Hepatocyte (in vitro differentiated cells): ENCODE results near the gene C3orf70. TPM values are rescaled to one million over a fixed set of nuclear protein-coding genes. Genes with fewer than 3 reads are reported as not detected.

ENCODE experiments used
- DNase-seq: peaks from one replicate; pipeline ENCODE4 v3.0.0-alpha.2; 2016; ENCODE audit warnings: low spot score
- H2AFZ ChIP-seq: fragments of 200-600 bp; sonication (generic); 2 replicates; pipeline ENCODE4 v1.6.0; 2016; ENCODE audit warnings: antibody characterized with exemption, mild to moderate bottlenecking
- H3K27ac ChIP-seq: fragments of 200-600 bp; sonication (generic); 2 replicates; pipeline ENCODE4 v1.5.1; 2016; ENCODE audit warnings: mild to moderate bottlenecking
- H3K27me3 ChIP-seq: fragments of 200-600 bp; sonication (generic); 2 replicates; pipeline ENCODE4 v1.6.1; 2016
- H3K36me3 ChIP-seq: fragments of 200-600 bp; sonication (generic); replicated peaks from 2 replicates; pipeline ENCODE4 v1.5.1; 2016; ENCODE audit warnings: low read depth; ENCODE audit not compliant: insufficient read depth
- H3K4me1 ChIP-seq: fragments of 200-600 bp; sonication (generic); 2 replicates; pipeline ENCODE4 v1.5.1; 2016; ENCODE audit warnings: mild to moderate bottlenecking, moderate library complexity; ENCODE audit not compliant: insufficient read depth
- H3K4me2 ChIP-seq: fragments of 200-600 bp; sonication (generic); 2 replicates; pipeline ENCODE4 v1.6.0; 2016
- H3K4me3 ChIP-seq: fragments of 200-600 bp; sonication (generic); 2 replicates; pipeline ENCODE4 v1.5.1; 2016; ENCODE audit warnings: mild to moderate bottlenecking
- H3K79me2 ChIP-seq: fragments of 200-600 bp; sonication (generic); 2 replicates; pipeline ENCODE4 v1.6.0; 2017; ENCODE audit warnings: mild to moderate bottlenecking
- H3K9me2 ChIP-seq: fragments of 200-600 bp; sonication (generic); replicated peaks from 2 replicates; pipeline ENCODE4 v1.6.0; 2017; ENCODE audit warnings: mild to moderate bottlenecking; ENCODE audit not compliant: insufficient read depth
- H3K9me3 ChIP-seq: fragments of 200-600 bp; sonication (generic); 2 replicates; pipeline ENCODE4 v1.5.1; 2016; ENCODE audit warnings: low read depth, mild to moderate bottlenecking
- H4K20me1 ChIP-seq: fragments of 200-600 bp; sonication (generic); 2 replicates; pipeline ENCODE4 v1.6.0; 2016; ENCODE audit warnings: mild to moderate bottlenecking; ENCODE audit not compliant: insufficient read depth, poor library complexity, severe bottlenecking
- EZH2 ChIP-seq: fragments of 200-600 bp; sonication (generic); IDR thresholded peaks from 2 replicates; pipeline ENCODE4 v1.6.1; 2016; ENCODE audit warnings: antibody characterized with exemption, mild to moderate bottlenecking, borderline replicate concordance
- EZH2phosphoT487 ChIP-seq: fragments of 200-600 bp; sonication (generic); IDR thresholded peaks from one replicate; pipeline ENCODE4 v1.6.1; 2018; ENCODE audit warnings: antibody characterized with exemption, mild to moderate bottlenecking, low read depth, moderate library complexity; ENCODE audit not compliant: unreplicated experiment, severe bottlenecking
- WGBS: methylation state at CpG from one replicate; pipeline ENCODE4 v1.1.6; 2016; ENCODE audit warnings: low lambda C conversion rate; ENCODE audit errors: missing lambda C conversion rate; 5-methylcytosine and 5-hydroxymethylcytosine counted together
- polyA plus RNA-seq: library from polyadenylated mRNA; unstranded; fragments of >200 nt; fragmentation: Nextera tagmentation; extraction: Ambion mirVana; gene quantifications from 2 replicates; pipeline ENCODE4 v1.2.1, GENCODE V29; 2016
- total RNA-seq: library from RNA; depleted of rRNA; stranded (reverse); fragments of >200 nt; gene quantifications from 2 replicates; pipeline ENCODE4 v1.2.3, GENCODE V29; 2014
- TF ChIP-seq, protein P1 (sequence below): fragments of 200-600 bp; sonication (generic); IDR thresholded peaks from 2 replicates; pipeline ENCODE4 v1.5.1; 2016; ENCODE audit warnings: antibody characterized with exemption, mild to moderate bottlenecking; ENCODE audit not compliant: poor library complexity

Gene C3orf70, protein sequence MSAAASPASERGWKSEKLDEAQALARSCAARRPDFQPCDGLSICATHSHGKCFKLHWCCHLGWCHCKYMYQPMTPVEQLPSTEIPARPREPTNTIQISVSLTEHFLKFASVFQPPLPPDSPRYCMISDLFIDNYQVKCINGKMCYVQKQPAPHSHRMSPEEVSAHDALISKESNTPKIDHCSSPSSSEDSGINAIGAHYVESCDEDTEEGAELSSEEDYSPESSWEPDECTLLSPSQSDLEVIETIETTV
- total RNA-seq (5.1 and 6.0 TPM in 2 replicates), polyA plus RNA-seq (1.1 and 1.2 TPM in 2 replicates)

DNA sequence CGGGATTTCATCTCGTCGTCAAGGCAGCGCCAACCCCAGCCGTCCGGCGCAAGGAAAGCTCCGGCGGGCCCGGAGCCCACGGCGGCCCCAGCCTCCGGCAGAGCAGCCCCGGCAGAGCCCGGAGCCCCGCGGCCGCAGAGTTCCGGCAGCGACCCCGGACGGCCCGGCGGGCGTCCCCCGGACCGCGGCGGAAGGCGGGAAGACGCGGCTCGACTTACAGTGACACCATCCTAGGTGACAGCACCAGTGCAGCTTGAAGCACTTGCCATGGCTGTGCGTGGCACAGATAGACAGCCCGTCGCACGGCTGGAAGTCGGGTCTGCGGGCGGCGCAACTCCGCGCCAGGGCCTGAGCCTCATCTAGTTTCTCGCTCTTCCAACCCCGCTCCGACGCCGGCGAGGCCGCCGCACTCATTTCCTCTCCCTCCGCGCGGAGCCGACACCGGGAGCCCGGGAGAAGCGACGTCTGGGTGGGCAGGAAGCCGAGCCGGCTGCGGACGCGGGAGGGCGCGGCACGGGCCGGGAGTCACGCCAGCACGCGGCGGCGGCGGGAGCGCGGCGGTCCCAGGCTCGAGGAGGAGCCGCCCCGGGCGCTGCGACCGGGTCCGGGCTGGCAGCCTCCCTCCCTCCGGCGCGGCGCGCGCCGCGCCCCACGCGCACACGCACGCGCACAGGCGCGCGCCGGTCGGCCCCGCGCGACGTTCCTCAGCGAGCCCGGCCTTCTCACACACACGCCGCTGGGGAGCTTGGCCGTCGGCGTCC is at the start of gene C3orf70:
C3orf70 (minus strand) TSS at position 651 of the 761 bp plus-strand sequence; CDS start at position 414, 237 bp downstream.
- Histone ChIP-seq H3K27ac (peak within 1 kb of the TSS; percentile 75), H3K79me2 (peaks cover 3% of the 10 kb centered on the region), H3K4me3 (peak within 1 kb of the TSS; percentile 81), H3K4me1 (no peaks in the 10 kb centered on the region), H3K9me3 (no peaks in the 10 kb centered on the region), H3K4me2 (peak within 1 kb of the TSS; percentile 96), H3K36me3 (no peaks in the 10 kb centered on the region), H3K9me2 (no peaks in the 10 kb centered on the region), H3K27me3 (peaks cover 37% of the 10 kb centered on the region), H4K20me1 (no peaks in the 10 kb centered on the region), H2AFZ (peak within 1 kb of the TSS; percentile 99)
- under 1% methylated on average over 106 of the region's 113 CpGs for WGBS
- peak; percentile 74 for DNase-seq
- TF ChIP-seq EZH2, result no peak
- TF ChIP-seq, protein P1, sequence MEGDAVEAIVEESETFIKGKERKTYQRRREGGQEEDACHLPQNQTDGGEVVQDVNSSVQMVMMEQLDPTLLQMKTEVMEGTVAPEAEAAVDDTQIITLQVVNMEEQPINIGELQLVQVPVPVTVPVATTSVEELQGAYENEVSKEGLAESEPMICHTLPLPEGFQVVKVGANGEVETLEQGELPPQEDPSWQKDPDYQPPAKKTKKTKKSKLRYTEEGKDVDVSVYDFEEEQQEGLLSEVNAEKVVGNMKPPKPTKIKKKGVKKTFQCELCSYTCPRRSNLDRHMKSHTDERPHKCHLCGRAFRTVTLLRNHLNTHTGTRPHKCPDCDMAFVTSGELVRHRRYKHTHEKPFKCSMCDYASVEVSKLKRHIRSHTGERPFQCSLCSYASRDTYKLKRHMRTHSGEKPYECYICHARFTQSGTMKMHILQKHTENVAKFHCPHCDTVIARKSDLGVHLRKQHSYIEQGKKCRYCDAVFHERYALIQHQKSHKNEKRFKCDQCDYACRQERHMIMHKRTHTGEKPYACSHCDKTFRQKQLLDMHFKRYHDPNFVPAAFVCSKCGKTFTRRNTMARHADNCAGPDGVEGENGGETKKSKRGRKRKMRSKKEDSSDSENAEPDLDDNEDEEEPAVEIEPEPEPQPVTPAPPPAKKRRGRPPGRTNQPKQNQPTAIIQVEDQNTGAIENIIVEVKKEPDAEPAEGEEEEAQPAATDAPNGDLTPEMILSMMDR, result peak; percentile 2

- H3K79me2 ChIP-seq, result no peaks in the 10 kb centered on the region
- no peak overlapping the region for H3K4me3 ChIP-seq
- no peaks in the 10 kb centered on the region for H3K27me3 ChIP-seq
- no peak overlapping the region for H3K27ac ChIP-seq
- no peaks in the 10 kb centered on the region for H3K9me3 ChIP-seq
- H2AFZ ChIP-seq, result no peak overlapping the region
- H3K9me2 ChIP-seq, result no peaks in the 10 kb centered on the region
- no peaks in the 10 kb centered on the region for H3K4me1 ChIP-seq
- TF ChIP-seq EZH2 (no peak), EZH2phosphoT487 (no peak)
- TF ChIP-seq, protein P1, result no peak
- no peaks in the 10 kb centered on the region for H3K36me3 ChIP-seq
- H3K4me2 ChIP-seq, result no peak overlapping the region
- 79% methylated on average over 5 of the region's 5 CpGs for WGBS
- DNase-seq, result no peak
- H4K20me1 ChIP-seq, result no peaks in the 10 kb centered on the region
These were observed 47.8 kb upstream of the C3orf70 start for GRCh38 chr3:185200639-185201038.

DNA sequence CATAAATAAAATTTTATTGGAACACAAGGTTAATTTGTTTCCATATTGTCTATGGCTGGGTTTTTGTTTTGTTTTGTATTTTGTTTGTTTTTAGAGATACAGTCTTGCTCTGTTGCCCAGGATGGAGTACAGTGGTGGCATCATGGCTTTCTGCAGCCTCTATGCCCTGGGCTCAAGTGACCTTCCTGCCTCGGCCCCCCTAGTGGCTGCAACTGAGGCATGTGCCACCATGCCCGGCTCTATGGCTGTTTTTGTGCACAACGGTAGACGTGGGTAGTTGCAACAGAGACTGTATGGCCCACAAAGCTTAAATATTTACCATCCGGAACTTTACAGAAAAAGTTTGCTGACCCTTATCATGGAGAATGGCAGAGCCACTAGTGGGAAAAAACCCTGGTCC is 46.8 kb upstream of the C3orf70 start:
- Histone ChIP-seq H3K4me1 (no peaks in the 10 kb centered on the region), H3K9me3 (no peaks in the 10 kb centered on the region), H4K20me1 (no peaks in the 10 kb centered on the region), H3K4me2 (no peak overlapping the region), H3K4me3 (no peak overlapping the region), H3K27me3 (no peaks in the 10 kb centered on the region), H3K36me3 (no peaks in the 10 kb centered on the region), H3K9me2 (no peaks in the 10 kb centered on the region), H2AFZ (no peak overlapping the region), H3K79me2 (no peaks in the 10 kb centered on the region), H3K27ac (no peak overlapping the region)
- no peak for DNase-seq
- TF ChIP-seq EZH2phosphoT487 (no peak), EZH2 (no peak)
- TF ChIP-seq, protein P1, result no peak
- WGBS, result 91% methylated on average over 5 of the region's 5 CpGs
